ENCODE results near the gene MSLN. TPM values are rescaled to one million over a fixed set of nuclear protein-coding genes. Genes with fewer than 3 reads are reported as not detected.

The MSLN gene
- total and polyA plus RNA-seq, 2 of the 8 experiments (the other 6 are each of a cell fraction or from before 2014, with no cell fraction given), result 0.28 to 0.50 TPM

DNA sequence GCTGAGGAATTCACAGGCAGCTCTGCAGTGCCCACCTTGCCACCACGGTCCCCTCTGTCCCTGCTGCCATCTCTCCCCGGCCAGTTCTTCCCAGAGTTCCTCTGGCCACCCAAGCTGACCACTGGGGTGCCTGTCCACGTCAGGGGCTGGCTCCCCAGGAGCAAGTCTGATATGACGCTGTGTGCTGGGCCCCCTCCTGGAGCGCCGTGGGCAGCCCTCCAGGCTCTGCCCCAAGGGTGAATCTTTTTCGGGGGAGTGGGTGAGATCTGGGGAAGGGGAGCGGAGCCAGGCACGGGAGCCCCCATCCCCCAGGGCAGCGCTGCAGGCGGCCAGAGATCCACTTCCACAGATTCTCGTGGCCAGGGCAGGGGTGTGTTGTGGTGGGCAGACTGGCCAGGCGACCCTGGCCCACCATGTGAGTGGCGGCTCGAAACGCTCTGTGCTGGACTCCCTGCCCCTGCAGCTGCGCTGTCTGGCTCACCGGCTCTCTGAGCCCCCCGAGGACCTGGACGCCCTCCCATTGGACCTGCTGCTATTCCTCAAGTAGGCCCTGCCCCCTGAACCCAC, 3.7 kb downstream of the MSLN start:
- WGBS, 2 experiments (ENCODE audit: extremely low coverage in 1 of 2, insufficient coverage in 1 of 2, insufficient read length in 1 of 2, insufficient replicate concordance in 2 of 2, low coverage in 1 of 2, low lambda C conversion rate in 2 of 2, missing lambda C conversion rate in 1 of 2), result 89% methylated on average over 7 of the region's 20 CpGs; no CpG with 5 or more reads in 1 of the 2 experiments
- TF ChIP-seq SIN3A (conservative IDR thresholded peaks at IDR 0.05 in 1 of 2, IDR thresholded peaks at IDR 0.05 in 1 of 2; ENCODE audit: low read depth in 1 of 2, low read length in 2 of 2), result no peak
- no peak for TF ChIP-seq SIX5 (IDR thresholded peaks at IDR 0.05; ENCODE audit: low read depth, low read length)
- TF ChIP-seq CHD2 (IDR thresholded peaks at IDR 0.05; ENCODE audit: low read length), result no peak
- TF ChIP-seq E2F6 (IDR thresholded peaks at IDR 0.05), result no peak
- no peak for TF ChIP-seq JUND (IDR thresholded peaks at IDR 0.05; ENCODE audit: low read length)
- no peak for TF ChIP-seq JUN (IDR thresholded peaks at IDR 0.05; ENCODE audit: low read depth, low read length)
- TF ChIP-seq CEBPB (IDR thresholded peaks at IDR 0.05; ENCODE audit: low read depth, low read length), result no peak
- no peak for TF ChIP-seq TEAD4 (IDR thresholded peaks at IDR 0.05; ENCODE audit: low read depth, low read length)
- no peak for TF ChIP-seq PHF8 (conservative IDR thresholded peaks at IDR 0.05; ENCODE audit: low read depth, low read length)
- no peak for TF ChIP-seq FOSL1 (IDR thresholded peaks at IDR 0.05; ENCODE audit: insufficient read depth, low read depth, low read length)
- TF ChIP-seq, protein P1, sequence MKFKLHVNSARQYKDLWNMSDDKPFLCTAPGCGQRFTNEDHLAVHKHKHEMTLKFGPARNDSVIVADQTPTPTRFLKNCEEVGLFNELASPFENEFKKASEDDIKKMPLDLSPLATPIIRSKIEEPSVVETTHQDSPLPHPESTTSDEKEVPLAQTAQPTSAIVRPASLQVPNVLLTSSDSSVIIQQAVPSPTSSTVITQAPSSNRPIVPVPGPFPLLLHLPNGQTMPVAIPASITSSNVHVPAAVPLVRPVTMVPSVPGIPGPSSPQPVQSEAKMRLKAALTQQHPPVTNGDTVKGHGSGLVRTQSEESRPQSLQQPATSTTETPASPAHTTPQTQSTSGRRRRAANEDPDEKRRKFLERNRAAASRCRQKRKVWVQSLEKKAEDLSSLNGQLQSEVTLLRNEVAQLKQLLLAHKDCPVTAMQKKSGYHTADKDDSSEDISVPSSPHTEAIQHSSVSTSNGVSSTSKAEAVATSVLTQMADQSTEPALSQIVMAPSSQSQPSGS (IDR thresholded peaks at IDR 0.05; ENCODE audit: low read length), result no peak

More for the DNA sequence above, 3.7 kb downstream of the MSLN start:
- H3K4ac ChIP-seq (replicated peaks; ENCODE audit: insufficient read length, low read depth, low read length), result no peak overlapping the region
- H3K79me2 ChIP-seq (ENCODE audit: control insufficient read depth in 1 of 2, insufficient read depth in 2 of 2, low read length in 2 of 2), result no peaks in the 10 kb centered on the region
- H3K23me2 ChIP-seq (ENCODE audit: low read depth, low read length), result no peaks in the 10 kb centered on the region; the same call in 1 of the 2 replicates
- no peaks in the 10 kb centered on the region for H3K27me3 ChIP-seq (replicated peaks in 1 of 4; ENCODE audit: control insufficient read depth in 3 of 4, extremely low read depth in 1 of 4, insufficient read depth in 3 of 4, low read length in 3 of 4)
- no peak overlapping the region for H3K23ac ChIP-seq (ENCODE audit: insufficient read length)
- no peaks in the 10 kb centered on the region for H3K79me1 ChIP-seq (ENCODE audit: low read depth, low read length)
- no peak overlapping the region for H2BK20ac ChIP-seq (ENCODE audit: low read length)
- no peak overlapping the region for H3K14ac ChIP-seq (ENCODE audit: insufficient read length)
- no peak overlapping the region for H4K91ac ChIP-seq (replicated peaks; ENCODE audit: insufficient read length, low read length)
- no peaks in the 10 kb centered on the region for H3K9me3 ChIP-seq (ENCODE audit: insufficient read depth in 2 of 2, low read depth in 1 of 2, low read length in 1 of 2)
- no peak overlapping the region for H3K4me2 ChIP-seq (ENCODE audit: insufficient read depth in 1 of 2, low read depth in 2 of 2, low read length in 2 of 2)
- no peak overlapping the region for H2AK5ac ChIP-seq (ENCODE audit: low read depth, low read length)
- H4K5ac ChIP-seq (ENCODE audit: insufficient read length, low read depth, low read length), result no peak overlapping the region
- POLR2A ChIA-PET (ENCODE audit: partially characterized antibody), result interaction anchor here (1.1 to 1.4 kb wide), 3 partner anchors 10 to 44 kb away, joined by 4 to 5 read pairs (median 4); partner anchors contain the start of gene ANTKMT
- no peak overlapping the region for H3K56ac ChIP-seq (replicated peaks; ENCODE audit: insufficient read length, low read depth, low read length)
- H4K8ac ChIP-seq (ENCODE audit: extremely low read depth, insufficient read depth, low read length), result peak overlapping the region; percentile 86; the same call in 1 of the 2 replicates
- H3K9ac ChIP-seq (replicated peaks in 1 of 4; ENCODE audit: extremely low read depth in 1 of 4, low read depth in 3 of 4, low read length in 3 of 4), result no peak overlapping the region
- no peak overlapping the region for H2AFZ ChIP-seq (ENCODE audit: low read length)
- peaks cover 0 to 8% (median 5%) of the 10 kb centered on the region in 4 experiments; a peak in 4 of 7 replicates for H3K4me1 ChIP-seq (replicated peaks in 1 of 4; ENCODE audit: control insufficient read depth in 3 of 4, insufficient read depth in 4 of 4, low read length in 3 of 4)
- no peak overlapping the region for H3K4me3 ChIP-seq (ENCODE audit: extremely low read depth in 1 of 4, insufficient read depth in 2 of 4, low read depth in 3 of 4, low read length in 4 of 4)
- no peak overlapping the region for H2BK120ac ChIP-seq (replicated peaks; ENCODE audit: low read depth, low read length)
- peak overlapping the region; percentile 98 for H2BK15ac ChIP-seq (ENCODE audit: low read length)
- no peaks in the 10 kb centered on the region for H4K20me1 ChIP-seq (replicated peaks in 1 of 2; ENCODE audit: control insufficient read depth in 1 of 2, insufficient read depth in 2 of 2, low read length in 2 of 2)
- FAIRE-seq (no peak), DNase-seq (ENCODE audit: low read depth in 1 of 2, low spot score in 2 of 2) (no peak)
- H3K18ac ChIP-seq (ENCODE audit: extremely low read depth, low read length), result no peak overlapping the region; the same call in 1 of the 2 replicates
- CTCF ChIA-PET (ENCODE audit: partially characterized antibody), result interaction anchor here (1.5 to 4.0 kb wide), 3 partner anchors 21 to 54 kb away, joined by 4 to 22 read pairs (median 14); no protein-coding TSS in a partner anchor
- H3K27ac ChIP-seq (ENCODE audit: low read depth, low read length), result no peak overlapping the region
- H2BK12ac ChIP-seq (ENCODE audit: low read depth, low read length), result peak overlapping the region; percentile 77; the same call in 1 of the 2 replicates
- peak overlapping the region; percentile 44; the same call in 1 of the 2 replicates for H2BK5ac ChIP-seq (ENCODE audit: low read depth, low read length)
- no peaks in the 10 kb centered on the region for H3K36me3 ChIP-seq (ENCODE audit: control insufficient read depth in 2 of 4, insufficient read depth in 4 of 4, low read length in 3 of 4)
